Measurements from ENCODE around the gene ADAMTS5. TPM values are rescaled to one million over a fixed set of nuclear protein-coding genes. Genes with fewer than 3 reads are reported as not detected.

Gene ADAMTS5
- total and polyA plus RNA-seq, 2 of the 13 experiments (the other 11 are each of a cell fraction or from before 2014, with no cell fraction given) = not detected

- TF ChIP-seq, protein P1, sequence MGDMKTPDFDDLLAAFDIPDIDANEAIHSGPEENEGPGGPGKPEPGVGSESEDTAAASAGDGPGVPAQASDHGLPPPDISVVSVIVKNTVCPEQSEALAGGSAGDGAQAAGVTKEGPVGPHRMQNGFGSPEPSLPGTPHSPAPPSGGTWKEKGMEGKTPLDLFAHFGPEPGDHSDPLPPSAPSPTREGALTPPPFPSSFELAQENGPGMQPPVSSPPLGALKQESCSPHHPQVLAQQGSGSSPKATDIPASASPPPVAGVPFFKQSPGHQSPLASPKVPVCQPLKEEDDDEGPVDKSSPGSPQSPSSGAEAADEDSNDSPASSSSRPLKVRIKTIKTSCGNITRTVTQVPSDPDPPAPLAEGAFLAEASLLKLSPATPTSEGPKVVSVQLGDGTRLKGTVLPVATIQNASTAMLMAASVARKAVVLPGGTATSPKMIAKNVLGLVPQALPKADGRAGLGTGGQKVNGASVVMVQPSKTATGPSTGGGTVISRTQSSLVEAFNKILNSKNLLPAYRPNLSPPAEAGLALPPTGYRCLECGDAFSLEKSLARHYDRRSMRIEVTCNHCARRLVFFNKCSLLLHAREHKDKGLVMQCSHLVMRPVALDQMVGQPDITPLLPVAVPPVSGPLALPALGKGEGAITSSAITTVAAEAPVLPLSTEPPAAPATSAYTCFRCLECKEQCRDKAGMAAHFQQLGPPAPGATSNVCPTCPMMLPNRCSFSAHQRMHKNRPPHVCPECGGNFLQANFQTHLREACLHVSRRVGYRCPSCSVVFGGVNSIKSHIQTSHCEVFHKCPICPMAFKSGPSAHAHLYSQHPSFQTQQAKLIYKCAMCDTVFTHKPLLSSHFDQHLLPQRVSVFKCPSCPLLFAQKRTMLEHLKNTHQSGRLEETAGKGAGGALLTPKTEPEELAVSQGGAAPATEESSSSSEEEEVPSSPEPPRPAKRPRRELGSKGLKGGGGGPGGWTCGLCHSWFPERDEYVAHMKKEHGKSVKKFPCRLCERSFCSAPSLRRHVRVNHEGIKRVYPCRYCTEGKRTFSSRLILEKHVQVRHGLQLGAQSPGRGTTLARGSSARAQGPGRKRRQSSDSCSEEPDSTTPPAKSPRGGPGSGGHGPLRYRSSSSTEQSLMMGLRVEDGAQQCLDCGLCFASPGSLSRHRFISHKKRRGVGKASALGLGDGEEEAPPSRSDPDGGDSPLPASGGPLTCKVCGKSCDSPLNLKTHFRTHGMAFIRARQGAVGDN (CRISPR knock-in tag; IDR thresholded peaks at IDR 0.05) = no peak
- no peak for TF ChIP-seq ZNF713 (CRISPR knock-in tag; IDR thresholded peaks at IDR 0.05)
- TF ChIP-seq THRA (CRISPR knock-in tag; IDR thresholded peaks at IDR 0.05; ENCODE audit: borderline replicate concordance) = no peak
- TF ChIP-seq TFAP4 (IDR thresholded peaks at IDR 0.05; ENCODE audit: borderline replicate concordance, low read depth) = no peak
- no peak for TF ChIP-seq MED13 (CRISPR knock-in tag; IDR thresholded peaks at IDR 0.05)
- no peak for TF ChIP-seq ZBTB7B (CRISPR knock-in tag; IDR thresholded peaks at IDR 0.05)
- no peak for TF ChIP-seq TGIF2 (CRISPR knock-in tag; IDR thresholded peaks at IDR 0.05)
- TF ChIP-seq ZBTB8A (CRISPR knock-in tag; IDR thresholded peaks at IDR 0.05; ENCODE audit: borderline replicate concordance, low read depth) = no peak
- TF ChIP-seq ZBTB4 (CRISPR knock-in tag; IDR thresholded peaks at IDR 0.05; ENCODE audit: borderline replicate concordance) = no peak
- no peak for TF ChIP-seq ATF6 (CRISPR knock-in tag; conservative IDR thresholded peaks at IDR 0.05)
- no peak for TF ChIP-seq MYNN (CRISPR knock-in tag; IDR thresholded peaks at IDR 0.05; ENCODE audit: low read depth)
- no peak for TF ChIP-seq ATAD3A (CRISPR knock-in tag; IDR thresholded peaks at IDR 0.05)
Measured at GRCh38 chr21:26948194-26948593, 18.7 kb downstream of the ADAMTS5 start (continued).

Measured in HepG2 (cell line).